IMR-90 (cell line): ENCODE measurements around the gene TMEM218. TPM values are rescaled to one million over a fixed set of nuclear protein-coding genes. Genes with fewer than 3 reads are reported as not detected.

ENCODE experiments used
- ATAC-seq: fragments of 200-7000 bp; cut with Tn5 transposase; 2 replicates; pipeline ENCODE4 v1.9.1; 2020; ENCODE audit warnings: low read depth, mild to moderate bottlenecking, moderate library complexity
- BruUV-seq: library from RNA; stranded (reverse); fragments of 400-500 nt; replicated peaks from 2 replicates; lab custom pipeline; 2021; lab: Mats Ljungman, UMichigan
- CTCF ChIA-PET: fragments of 300-600 bp; formaldehyde crosslinking; extraction: SDS; loops from one replicate; lab custom pipeline; 2021; ENCODE audit warnings: antibody characterized with exemption; lab: Yijun Ruan, JAX
- POLR2A ChIA-PET: fragments of 300-600 bp; sonication (Branson Sonifier 250); formaldehyde crosslinking; loops from one replicate; lab custom pipeline; 2022; ENCODE audit warnings: antibody characterized with exemption; ENCODE audit not compliant: unreplicated experiment; lab: Charles Lee
- DNase-seq: peaks from one replicate; pipeline ENCODE4 v3.0.0; 2013
- H2AFZ ChIP-seq: replicated peaks from 2 replicates; pipeline ENCODE3; 2013; ENCODE audit warnings: low read length, mild to moderate bottlenecking; ENCODE audit not compliant: poor library complexity
- H2AK5ac ChIP-seq: 2 replicates; pipeline ENCODE4 v1.6.1; 2013; ENCODE audit warnings: low read depth, low read length, inconsistent platforms
- H2AK9ac ChIP-seq: replicated peaks from 2 replicates; pipeline ENCODE3; 2013; ENCODE audit warnings: mild to moderate bottlenecking, low read depth, low read length, moderate library complexity; ENCODE audit not compliant: poor library complexity
- H2BK120ac ChIP-seq: 2 replicates; pipeline ENCODE4 v1.6.1; 2013; ENCODE audit warnings: low read depth, low read length, inconsistent platforms
- H2BK15ac ChIP-seq: 3 replicates; pipeline ENCODE4 v1.6.1; 2013; ENCODE audit warnings: low read depth, low read length, inconsistent platforms
- H2BK20ac ChIP-seq: 2 replicates; pipeline ENCODE4 v1.6.1; 2013; ENCODE audit warnings: low read depth, mild to moderate bottlenecking, inconsistent platforms, low read length, moderate library complexity
- H2BK5ac ChIP-seq: 2 replicates; pipeline ENCODE4 v1.6.1; 2013; ENCODE audit warnings: mild to moderate bottlenecking, low read depth, low read length, inconsistent platforms; ENCODE audit not compliant: poor library complexity, severe bottlenecking
- H3K14ac ChIP-seq: replicated peaks from 2 replicates; pipeline ENCODE4 v1.6.1; 2013; ENCODE audit warnings: low read depth, low read length, inconsistent platforms
- H3K18ac ChIP-seq: 2 replicates; pipeline ENCODE4 v1.6.1; 2013; ENCODE audit warnings: low read depth, low read length, control low read depth
- H3K23ac ChIP-seq: 2 replicates; pipeline ENCODE4 v1.6.1; 2013; ENCODE audit warnings: low read depth, low read length, inconsistent platforms
- H3K27ac ChIP-seq: 2 replicates; pipeline ENCODE4 v1.5.1; 2013; ENCODE audit warnings: mild to moderate bottlenecking, control low read depth, low read length; ENCODE audit not compliant: insufficient read depth
- H3K27me3 ChIP-seq: 2 replicates; pipeline ENCODE4 v1.6.1; 2013; ENCODE audit warnings: low read length; ENCODE audit not compliant: control insufficient read depth, insufficient read depth
- H3K36me3 ChIP-seq: 2 replicates; pipeline ENCODE4 v1.6.1; 2013; ENCODE audit warnings: low read length, mixed read lengths; ENCODE audit not compliant: control insufficient read depth, insufficient read depth
- H3K4ac ChIP-seq: 2 replicates; pipeline ENCODE4 v1.6.1; 2013; ENCODE audit warnings: low read depth, low read length, inconsistent platforms
- H3K4me1 ChIP-seq: 2 replicates; pipeline ENCODE4 v1.6.1; 2013; ENCODE audit warnings: low read length, mixed read lengths; ENCODE audit not compliant: control insufficient read depth, insufficient read depth
- H3K4me2 ChIP-seq: 2 replicates; pipeline ENCODE4 v1.6.1; 2013; ENCODE audit warnings: low read depth, mild to moderate bottlenecking, control low read depth, low read length, moderate library complexity
- H3K4me3 ChIP-seq: 2 replicates; pipeline ENCODE4 v1.5.1; 2013; ENCODE audit warnings: low read depth, mild to moderate bottlenecking, control low read depth, low read length, moderate library complexity; ENCODE audit not compliant: insufficient read depth
- H3K56ac ChIP-seq: 2 replicates; pipeline ENCODE4 v1.6.1; 2013; ENCODE audit warnings: low read length, inconsistent platforms; ENCODE audit not compliant: insufficient read depth; ENCODE audit errors: extremely low read depth
- H3K79me1 ChIP-seq, 2 experiments: 2 replicates each; pipeline ENCODE4 v1.6.1; 2013; ENCODE audit warnings: low read length in 2 of 2, inconsistent platforms in 1 of 2, low read depth in 1 of 2
- H3K9ac ChIP-seq: 2 replicates; pipeline ENCODE4 v1.6.1; 2013; ENCODE audit warnings: low read depth, low read length, control low read depth
- H3K9me1 ChIP-seq: 2 replicates; pipeline ENCODE4 v1.6.1; 2013; ENCODE audit warnings: low read length, inconsistent platforms; ENCODE audit not compliant: insufficient read depth
- H3K9me3 ChIP-seq: 2 replicates; pipeline ENCODE4 v1.6.1; 2013; ENCODE audit warnings: low read length; ENCODE audit not compliant: control insufficient read depth, insufficient read depth
- H4K20me1 ChIP-seq: 2 replicates; pipeline ENCODE4 v1.6.1; 2013; ENCODE audit warnings: low read length, inconsistent platforms; ENCODE audit not compliant: insufficient read depth
- H4K5ac ChIP-seq: 2 replicates; pipeline ENCODE4 v1.6.1; 2013; ENCODE audit warnings: mild to moderate bottlenecking, low read depth, low read length, control low read depth
- H4K8ac ChIP-seq, 2 experiments: 2 replicates each; pipeline ENCODE4 v1.6.1; 2013; ENCODE audit warnings: low read depth in 2 of 2, low read length in 2 of 2, control low read depth in 1 of 2, inconsistent platforms in 1 of 2
- H4K91ac ChIP-seq: 2 replicates; pipeline ENCODE4 v1.6.1; 2013; ENCODE audit warnings: low read depth, low read length, inconsistent platforms; ENCODE audit not compliant: insufficient read depth
- BHLHE40 ChIP-seq: fragments of 150-350 bp; IDR thresholded peaks from 2 replicates; pipeline ENCODE4 v1.6.1; 2016; ENCODE audit warnings: mild to moderate bottlenecking, low read depth, low read length
- CHD1 ChIP-seq: IDR thresholded peaks from 2 replicates; pipeline ENCODE4 v1.6.1; 2012; ENCODE audit warnings: low read depth, low read length, improper control_type of control experiment
- MXI1 ChIP-seq: IDR thresholded peaks from 2 replicates; pipeline ENCODE4 v1.6.1; 2012; ENCODE audit warnings: low read depth, mild to moderate bottlenecking, low read length, moderate library complexity, borderline replicate concordance
- RCOR1 ChIP-seq: IDR thresholded peaks from 2 replicates; pipeline ENCODE4 v1.6.1; 2012; ENCODE audit warnings: mild to moderate bottlenecking, low read length, improper control_type of control experiment; ENCODE audit not compliant: insufficient replicate concordance
- WGBS, 2 experiments: methylation state at CpG; one replicate each; pipeline versions ENCODE4 v1.1.5 to v1.1.7; 2013; ENCODE audit warnings: missing lambda C conversion rate in 2 of 2; ENCODE audit not compliant: insufficient read length in 1 of 2; ENCODE audit errors: extremely low coverage in 2 of 2; 5-methylcytosine and 5-hydroxymethylcytosine counted together
- dilution Hi-C: fragments of 300-500 bp; cut with HindIII; formaldehyde crosslinking; loops from one replicate; pipeline ENCODE4 v1.14.3; 2018; ENCODE audit warnings: low sequenced_read_pairs; ENCODE audit not compliant: unreplicated experiment
- in situ Hi-C: fragments of 300-500 bp; cut with MboI; formaldehyde crosslinking; loops from 3 replicates; pipeline ENCODE4 v1.14.3; 2019; ENCODE audit warnings: low sequenced_read_pairs, inconsistent platforms, mixed read lengths
- intact Hi-C: fragments of 100-400 bp; cut with micrococcal nuclease; formaldehyde crosslinking; loops from 2 replicates; pipeline ENCODE4 v1.10.0; 2022
- polyA plus RNA-seq, 3 experiments: library from polyadenylated mRNA; depleted of rRNA; stranded (reverse); fragments of >200 nt; gene quantifications; 2 replicates each; pipeline ENCODE4 v1.2.3, GENCODE V29; 2012; ENCODE audit warnings: low replicate concordance in 1 of 3
- total RNA-seq: library from RNA; depleted of rRNA; stranded (reverse); fragments of >200 nt; gene quantifications from 2 replicates; pipeline ENCODE4 v1.2.3, GENCODE V29; 2012

The TMEM218 gene
- total and polyA plus RNA-seq, 2 of the 4 experiments (the other 2 are of a cell fraction), result 19.4 to 23.0 TPM

GRCh38 chr11:125062931-125063428, 48.4 kb downstream of the TMEM218 start, which contains the start of gene SLC37A2 (continued):
- peak; percentile 96 for TF ChIP-seq MXI1
- TF ChIP-seq CHD1, result no peak

GRCh38 chr11:125062218-125062930, 49.1 kb downstream of the TMEM218 start:
- Histone ChIP-seq H3K4ac (peak overlapping the region; percentile 77; the same call in 1 of the 2 replicates), H3K4me3 (peak overlapping the region; percentile 75), H3K9me1 (peaks cover 3% of the 10 kb centered on the region; the same call in 1 of the 2 replicates), H4K20me1 (no peaks in the 10 kb centered on the region), H2AFZ (peak overlapping the region; percentile 99), H4K8ac (peak overlapping the region in 1 of 2 experiments; percentile 87; a peak in 1 of 4 replicates), H4K91ac (no peak overlapping the region), H3K9me3 (no peaks in the 10 kb centered on the region), H2BK120ac (peak overlapping the region; percentile 93; the same call in 1 of the 2 replicates), H2AK5ac (peak overlapping the region; percentile 25; the same call in 1 of the 2 replicates), H3K79me1 (no peaks in the 10 kb centered on the region; a peak in 1 of 4 replicates), H3K23ac (peak overlapping the region; percentile 38; the same call in 1 of the 2 replicates), H3K14ac (peak overlapping the region; percentile 87; the same call in 1 of the 2 replicates), H2AK9ac (peak overlapping the region; percentile 53), H2BK5ac (no peak overlapping the region), H3K9ac (peak overlapping the region; percentile 63), H3K56ac (no peak overlapping the region), H3K4me1 (peaks cover 3% of the 10 kb centered on the region; the same call in 1 of the 2 replicates), H3K4me2 (peak overlapping the region; percentile 45), H3K18ac (no peak overlapping the region), H3K36me3 (no peaks in the 10 kb centered on the region), H3K27me3 (no peaks in the 10 kb centered on the region), H3K27ac (peak overlapping the region; percentile 35; the same call in 1 of the 2 replicates), H2BK15ac (no peak overlapping the region; the same call in 2 of the 3 replicates), H2BK20ac (0 out of 2 replicates have a peak overlapping the region, but pooled peaks have one; percentile 24), H4K5ac (no peak overlapping the region)
- intact Hi-C loops (no loop called here), dilution Hi-C loops (no loop called here), in situ Hi-C loops (no loop called here)
- CTCF ChIA-PET, result interaction anchor here (0.5 kb wide), 1 partner anchor 18 kb away, joined by 6 read pairs; no protein-coding TSS in a partner anchor
- 26% methylated on average over 5 of the region's 19 CpGs; no CpG with 5 or more reads in 1 of the 2 experiments for WGBS, 2 experiments
- peak; percentile 4 for ATAC-seq
- no peak for DNase-seq
- BruUV-seq, result no TSS peak
- TF ChIP-seq BHLHE40 (peak; percentile 59; the same call in 1 of the 2 replicates), RCOR1 (no peak)
- POLR2A ChIA-PET, result no interaction called here
